Measurements from ENCODE around the gene KLF7.

Gene KLF7

GRCh38 chr2:207121784-207122183, 44.0 kb downstream of the KLF7 start:
- Mint-ChIP-seq H3K9me3 (no peaks in the 10 kb centered on the region), H3K36me3 (ENCODE audit: low read depth) (peaks cover 51% of the 10 kb centered on the region), H3K4me1 (ENCODE audit: low read depth) (peaks cover 29% of the 10 kb centered on the region), H3K27me3 (no peaks in the 10 kb centered on the region), H3K27ac (no peak overlapping the region), H3K4me3 (no peak overlapping the region)
- intact Hi-C loops (cut with micrococcal nuclease) = no loop called here

DNA sequence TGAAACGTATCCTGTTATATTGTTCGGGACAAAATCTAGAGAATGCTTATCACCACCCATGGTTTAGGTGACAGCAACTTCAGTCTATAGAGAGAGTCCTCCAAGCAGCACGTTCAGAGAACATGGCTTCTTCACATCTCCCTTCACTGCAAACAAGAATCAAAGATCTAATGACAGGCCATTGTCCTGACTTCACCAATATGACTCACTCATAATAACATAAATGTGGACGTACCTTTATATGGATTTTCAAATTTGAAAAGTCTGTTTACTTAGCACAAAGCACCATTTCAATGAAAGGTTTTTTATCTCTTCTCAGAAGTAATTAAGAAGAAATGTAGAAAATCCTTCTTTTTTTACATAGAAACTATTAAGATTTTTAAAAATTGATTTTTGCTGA, 46.7 kb downstream of the KLF7 start:
- no peak overlapping the region for H3K27ac Mint-ChIP-seq
- no peaks in the 10 kb centered on the region for H3K9me3 Mint-ChIP-seq
- H3K36me3 Mint-ChIP-seq (ENCODE audit: low read depth) = peaks cover 52% of the 10 kb centered on the region
- no peak overlapping the region for H3K4me3 Mint-ChIP-seq
- intact Hi-C loops (cut with micrococcal nuclease) = no loop called here
- no peaks in the 10 kb centered on the region for H3K27me3 Mint-ChIP-seq
- H3K4me1 Mint-ChIP-seq (ENCODE audit: low read depth) = peaks cover 23% of the 10 kb centered on the region

- H3K4me1 Mint-ChIP-seq (ENCODE audit: low read depth) = peaks cover 19% of the 10 kb centered on the region
- no peak overlapping the region for H3K4me3 Mint-ChIP-seq
- no peaks in the 10 kb centered on the region for H3K27me3 Mint-ChIP-seq
- peaks cover 45% of the 10 kb centered on the region for H3K36me3 Mint-ChIP-seq (ENCODE audit: low read depth)
- intact Hi-C loops (cut with micrococcal nuclease) = no loop called here
- no peak overlapping the region for H3K27ac Mint-ChIP-seq
- H3K9me3 Mint-ChIP-seq = no peaks in the 10 kb centered on the region
Measured at GRCh38 chr2:207117668-207118067, 48.1 kb downstream of the KLF7 start.

DNA sequence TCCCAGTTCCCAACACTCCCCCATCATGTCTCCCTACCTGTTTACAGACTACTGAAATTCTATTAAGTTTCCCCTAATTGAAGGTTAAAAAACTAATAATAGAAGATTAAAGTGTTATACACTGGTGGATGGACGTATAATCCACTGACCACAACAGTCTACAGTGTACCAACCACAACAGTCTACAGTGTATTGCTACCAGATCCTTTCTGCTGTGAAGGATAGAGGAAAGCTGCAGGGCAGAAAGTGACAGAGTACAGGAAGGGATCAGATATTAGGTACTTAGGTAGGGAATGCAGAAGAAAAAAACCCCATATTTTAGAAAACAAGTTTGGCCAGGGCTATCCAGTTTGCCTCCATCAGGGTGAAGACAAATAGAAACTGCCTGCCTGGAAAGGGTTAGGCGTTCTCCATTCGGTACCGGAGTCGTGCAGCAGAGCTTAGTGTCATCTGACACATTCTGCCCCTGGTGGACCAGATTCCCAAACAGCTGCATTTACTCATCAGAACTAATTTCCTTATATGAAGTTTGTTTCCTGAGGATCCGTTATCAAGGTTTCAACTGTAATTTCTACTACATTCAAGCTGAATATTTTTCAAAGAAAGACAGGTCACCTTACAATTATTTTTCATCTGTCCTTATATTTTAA, 49.9 kb downstream of the KLF7 start:
- no peak overlapping the region for H3K4me3 Mint-ChIP-seq
- H3K36me3 Mint-ChIP-seq (ENCODE audit: low read depth) = peaks cover 29% of the 10 kb centered on the region
- intact Hi-C loops (cut with micrococcal nuclease) = no loop called here
- no peak overlapping the region for H3K27ac Mint-ChIP-seq
- H3K27me3 Mint-ChIP-seq = no peaks in the 10 kb centered on the region
- H3K9me3 Mint-ChIP-seq = no peaks in the 10 kb centered on the region
- H3K4me1 Mint-ChIP-seq (ENCODE audit: low read depth) = peaks cover 19% of the 10 kb centered on the region

- intact Hi-C loops (cut with micrococcal nuclease) = no loop called here
- Mint-ChIP-seq H3K27me3 (no peaks in the 10 kb centered on the region), H3K27ac (no peak overlapping the region), H3K4me3 (no peak overlapping the region), H3K4me1 (ENCODE audit: low read depth) (peaks cover 26% of the 10 kb centered on the region), H3K9me3 (no peaks in the 10 kb centered on the region), H3K36me3 (ENCODE audit: low read depth) (peaks cover 18% of the 10 kb centered on the region)
Measured at GRCh38 chr2:207113414-207113813, 52.3 kb downstream of the KLF7 start.

GRCh38 chr2:207112785-207113184, 53.0 kb downstream of the KLF7 start:
- Mint-ChIP-seq H3K36me3 (ENCODE audit: low read depth) (peaks cover 23% of the 10 kb centered on the region), H3K4me3 (no peak overlapping the region), H3K27me3 (no peaks in the 10 kb centered on the region), H3K9me3 (no peaks in the 10 kb centered on the region), H3K4me1 (ENCODE audit: low read depth) (peaks cover 32% of the 10 kb centered on the region), H3K27ac (no peak overlapping the region)
- intact Hi-C loops (cut with micrococcal nuclease) = no loop called here

GRCh38 chr2:207112383-207112782, 53.4 kb downstream of the KLF7 start:
- intact Hi-C loops (cut with micrococcal nuclease) = no loop called here
- Mint-ChIP-seq H3K9me3 (no peaks in the 10 kb centered on the region), H3K27me3 (no peaks in the 10 kb centered on the region), H3K4me3 (no peak overlapping the region), H3K27ac (no peak overlapping the region), H3K36me3 (ENCODE audit: low read depth) (peaks cover 27% of the 10 kb centered on the region), H3K4me1 (ENCODE audit: low read depth) (peaks cover 35% of the 10 kb centered on the region)

DNA sequence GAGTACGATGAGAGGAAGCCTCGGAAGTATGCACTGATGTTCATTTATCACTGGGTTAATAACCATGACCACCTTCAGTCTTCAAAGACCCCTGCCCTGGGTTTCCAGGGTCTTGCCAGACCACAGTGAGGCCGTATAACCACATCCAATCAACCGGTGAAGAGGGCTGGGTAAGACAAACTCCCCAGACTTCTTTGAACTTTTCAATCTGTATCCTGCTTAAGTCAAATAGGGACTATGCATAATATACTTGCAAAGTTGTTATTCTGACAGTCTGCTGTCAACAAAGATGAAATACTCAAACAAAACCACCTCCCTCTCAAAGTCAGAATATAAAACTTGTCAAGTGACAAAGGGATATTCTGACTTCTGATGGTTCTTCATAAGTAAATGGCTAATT, 54.0 kb downstream of the KLF7 start:
- Mint-ChIP-seq H3K36me3 (ENCODE audit: low read depth) (peaks cover 32% of the 10 kb centered on the region), H3K4me3 (no peak overlapping the region), H3K9me3 (no peaks in the 10 kb centered on the region), H3K4me1 (ENCODE audit: low read depth) (peaks cover 31% of the 10 kb centered on the region), H3K27ac (no peak overlapping the region), H3K27me3 (no peaks in the 10 kb centered on the region)
- intact Hi-C loops (cut with micrococcal nuclease) = no loop called here

DNA sequence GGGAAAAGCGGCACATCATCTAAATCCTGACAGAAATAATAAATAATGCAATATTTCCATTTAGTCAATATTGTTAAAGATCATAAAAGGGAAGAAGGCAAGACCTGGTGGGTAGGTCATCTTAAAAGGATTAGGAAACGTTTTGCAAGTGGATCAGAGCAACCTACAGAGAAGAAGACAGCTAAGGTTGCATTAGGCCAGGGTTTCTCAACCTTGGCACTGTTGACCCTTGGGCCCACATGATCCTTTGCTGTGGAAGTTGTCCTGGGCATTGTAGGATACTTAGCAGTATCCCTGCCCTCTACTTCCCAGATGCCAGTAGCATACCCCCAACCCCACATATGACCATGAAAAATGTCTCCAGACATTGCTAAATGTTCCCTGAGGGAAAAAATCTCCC, 55.0 kb downstream of the KLF7 start:
- no peaks in the 10 kb centered on the region for H3K27me3 Mint-ChIP-seq
- peaks cover 26% of the 10 kb centered on the region for H3K4me1 Mint-ChIP-seq (ENCODE audit: low read depth)
- no peaks in the 10 kb centered on the region for H3K9me3 Mint-ChIP-seq
- intact Hi-C loops (cut with micrococcal nuclease) = no loop called here
- H3K4me3 Mint-ChIP-seq = no peak overlapping the region
- no peak overlapping the region for H3K27ac Mint-ChIP-seq
- H3K36me3 Mint-ChIP-seq (ENCODE audit: low read depth) = peaks cover 39% of the 10 kb centered on the region

DNA sequence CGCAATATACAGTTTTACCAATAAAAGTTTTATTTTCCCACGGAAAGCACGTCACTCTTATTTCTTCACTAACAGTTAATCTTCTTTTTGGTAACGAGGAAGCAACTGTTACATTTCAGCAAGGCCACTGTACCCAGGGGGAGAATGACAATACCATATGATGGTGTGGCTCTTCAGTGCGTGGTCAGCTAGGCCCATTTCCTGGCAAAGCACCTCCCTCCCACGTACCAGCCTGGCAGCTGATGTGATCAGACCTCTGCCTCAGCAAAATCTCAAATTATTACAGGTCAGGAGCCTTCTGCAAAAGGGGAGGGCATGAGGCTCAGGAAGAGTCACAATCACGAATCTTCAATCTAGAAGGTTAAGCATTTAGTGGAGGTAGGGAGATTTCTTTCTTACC, 55.4 kb downstream of the KLF7 start:
- Mint-ChIP-seq H3K4me1 (ENCODE audit: low read depth) (peaks cover 26% of the 10 kb centered on the region), H3K27me3 (no peaks in the 10 kb centered on the region), H3K27ac (no peak overlapping the region), H3K4me3 (no peak overlapping the region), H3K9me3 (no peaks in the 10 kb centered on the region), H3K36me3 (ENCODE audit: low read depth) (peaks cover 43% of the 10 kb centered on the region)
- intact Hi-C loops (cut with micrococcal nuclease) = no loop called here

DNA sequence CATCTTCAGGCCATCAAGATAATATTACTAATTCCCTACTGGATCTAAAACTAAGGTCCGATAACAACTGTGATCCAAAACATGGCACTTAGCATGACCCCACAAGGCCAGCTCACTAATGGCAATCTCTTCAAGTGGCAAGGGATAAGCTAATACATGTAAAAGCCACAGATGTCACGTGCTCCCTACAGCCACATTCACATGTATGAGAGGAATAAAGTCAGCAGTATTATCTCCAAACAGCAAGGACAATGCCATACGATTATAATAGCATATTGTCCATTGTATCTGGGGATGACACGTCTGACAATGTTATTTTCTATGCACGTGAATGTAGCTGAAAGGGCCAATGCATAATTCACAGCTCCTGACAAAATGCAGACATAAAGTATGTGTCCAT, 56.0 kb downstream of the KLF7 start:
- Mint-ChIP-seq H3K4me1 (ENCODE audit: low read depth) (peaks cover 26% of the 10 kb centered on the region), H3K36me3 (ENCODE audit: low read depth) (peaks cover 48% of the 10 kb centered on the region), H3K27ac (no peak overlapping the region), H3K27me3 (no peaks in the 10 kb centered on the region), H3K9me3 (no peaks in the 10 kb centered on the region), H3K4me3 (no peak overlapping the region)
- intact Hi-C loops (cut with micrococcal nuclease) = no loop called here

- Mint-ChIP-seq H3K27ac (no peak overlapping the region), H3K9me3 (no peaks in the 10 kb centered on the region), H3K36me3 (ENCODE audit: low read depth) (peaks cover 43% of the 10 kb centered on the region), H3K27me3 (no peaks in the 10 kb centered on the region), H3K4me1 (ENCODE audit: low read depth) (peaks cover 26% of the 10 kb centered on the region), H3K4me3 (no peak overlapping the region)
- intact Hi-C loops (cut with micrococcal nuclease) = no loop called here
Measured at GRCh38 chr2:207108440-207108839, 57.3 kb downstream of the KLF7 start.

DNA sequence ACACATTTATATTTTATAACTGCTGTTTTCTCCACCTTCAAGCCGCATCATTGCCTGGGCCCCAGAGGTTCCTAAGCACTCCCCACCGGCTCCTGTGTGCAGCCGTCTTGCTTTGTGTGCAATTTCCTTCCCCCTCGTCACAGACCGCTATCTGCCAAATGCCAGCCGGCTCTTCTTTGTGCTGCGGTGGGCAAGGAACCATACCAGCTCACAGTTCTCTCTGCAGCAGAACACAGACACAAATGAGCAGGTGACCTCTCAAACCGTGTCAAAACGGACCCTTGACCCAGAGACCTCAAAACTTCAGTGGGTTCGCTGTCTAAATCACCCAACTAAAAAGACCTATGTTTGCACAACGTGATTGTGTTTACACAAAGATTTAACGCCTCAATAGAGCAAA, 58.2 kb downstream of the KLF7 start:
- Mint-ChIP-seq H3K36me3 (ENCODE audit: low read depth) (peaks cover 42% of the 10 kb centered on the region), H3K27me3 (no peaks in the 10 kb centered on the region), H3K4me1 (ENCODE audit: low read depth) (peaks cover 26% of the 10 kb centered on the region), H3K9me3 (no peaks in the 10 kb centered on the region), H3K4me3 (no peak overlapping the region), H3K27ac (peak overlapping the region; percentile 18)
- intact Hi-C loops (cut with micrococcal nuclease) = no loop called here

DNA sequence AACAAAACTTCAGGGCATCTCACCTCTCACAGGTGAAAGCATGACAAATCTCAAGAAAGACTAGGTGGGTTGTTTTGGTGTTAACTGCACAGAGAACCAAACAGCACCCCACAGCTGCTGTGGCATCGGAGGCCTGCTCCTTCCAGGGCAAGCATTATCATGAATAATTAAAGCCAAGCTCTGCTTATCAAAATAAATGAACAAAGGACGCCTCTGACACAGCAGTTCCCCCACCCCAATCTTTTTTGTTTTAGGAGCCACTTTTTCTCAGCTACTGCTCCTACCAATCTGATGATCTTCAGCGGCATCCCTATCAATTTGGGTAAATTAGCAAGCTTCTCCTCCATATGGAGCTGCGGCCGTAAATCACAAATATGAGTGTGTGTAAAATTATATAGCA, 58.6 kb downstream of the KLF7 start:
- intact Hi-C loops (cut with micrococcal nuclease) = no loop called here
- H3K9me3 Mint-ChIP-seq = no peaks in the 10 kb centered on the region
- no peak overlapping the region for H3K4me3 Mint-ChIP-seq
- H3K27ac Mint-ChIP-seq = peak overlapping the region; percentile 18
- H3K27me3 Mint-ChIP-seq = no peaks in the 10 kb centered on the region
- peaks cover 42% of the 10 kb centered on the region for H3K36me3 Mint-ChIP-seq (ENCODE audit: low read depth)
- peaks cover 26% of the 10 kb centered on the region for H3K4me1 Mint-ChIP-seq (ENCODE audit: low read depth)

DNA sequence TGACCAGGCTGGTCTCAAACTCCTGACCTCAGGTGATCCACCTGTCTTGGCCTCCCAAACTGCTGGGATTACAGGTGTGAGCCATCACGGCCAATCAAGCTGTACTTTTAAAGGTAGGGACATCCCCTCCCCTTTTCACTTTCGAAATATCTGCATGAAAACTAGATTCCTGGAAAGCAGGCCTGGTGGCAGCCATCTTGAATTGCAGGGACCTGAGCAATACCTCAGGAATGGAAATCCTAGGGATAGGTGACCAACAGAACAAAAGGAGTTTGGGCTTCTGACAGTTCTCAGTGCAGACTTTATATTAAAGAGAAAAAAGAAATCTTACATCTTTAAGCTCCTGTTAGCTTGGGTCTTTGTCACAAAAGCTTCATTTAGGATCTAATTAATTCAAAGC, 62.6 kb downstream of the KLF7 start:
- Mint-ChIP-seq H3K9me3 (no peaks in the 10 kb centered on the region), H3K4me3 (no peak overlapping the region), H3K27me3 (no peaks in the 10 kb centered on the region), H3K27ac (no peak overlapping the region), H3K36me3 (ENCODE audit: low read depth) (peaks cover 35% of the 10 kb centered on the region), H3K4me1 (ENCODE audit: low read depth) (peaks cover 9% of the 10 kb centered on the region)
- intact Hi-C loops (cut with micrococcal nuclease) = no loop called here
